Testis (tissue), 3 donors: ENCODE measurements around the gene GLYR1. TPM values are rescaled to one million over a fixed set of nuclear protein-coding genes. Genes with fewer than 3 reads are reported as not detected.

Source experiments
- DNase-seq: peaks from one replicate; pipeline ENCODE4 v3.0.0-alpha.2; 2019
- H3K27ac ChIP-seq, 2 donors: fragments of 200-600 bp; sonication (generic); one replicate each; pipeline ENCODE4 v1.5.1; 2019
- H3K27me3 ChIP-seq: fragments of 200-600 bp; sonication (generic); one replicate; pipeline ENCODE4 v1.5.1; 2019
- H3K36me3 ChIP-seq: fragments of 200-600 bp; sonication (generic); one replicate; pipeline ENCODE4 v1.5.1; 2017; ENCODE audit warnings: low read depth; ENCODE audit errors: missing control alignments
- H3K4me1 ChIP-seq: fragments of 200-600 bp; sonication (generic); one replicate; pipeline ENCODE4 v1.5.1; 2019
- H3K4me3 ChIP-seq, 2 donors: fragments of 200-600 bp; sonication (generic); one replicate each; pipeline ENCODE4 v1.5.1; 2017 to 2019
- H3K9me3 ChIP-seq: fragments of 200-600 bp; sonication (generic); one replicate; pipeline ENCODE4 v1.5.1; 2017
- POLR2A ChIP-seq: fragments of 450-650 bp; IDR thresholded peaks from one replicate; pipeline ENCODE4 v1.6.1; 2017; ENCODE audit warnings: antibody characterized with exemption, mild to moderate bottlenecking, moderate library complexity
- WGBS, 2 donors: methylation state at CpG; one replicate each; pipeline ENCODE4 v1.1.5; 2018; 5-methylcytosine and 5-hydroxymethylcytosine counted together
- intact Hi-C: fragments of 100-400 bp; cut with DNase I; formaldehyde crosslinking; loops from one replicate; pipeline ENCODE4 v1.15.1; 2023; ENCODE audit warnings: low total_unique reads
- polyA plus RNA-seq: library from polyadenylated mRNA; stranded (reverse); fragments of 350-450 nt; fragmentation: Illumina TruSeq; extraction: RNeasy Lipid Tissue Mini Kit (QIAGEN cat#74804); gene quantifications from one replicate; pipeline ENCODE4 v1.2.3, GENCODE V29; 2014; ENCODE audit warnings: low read depth, low replicate concordance; ENCODE audit not compliant: insufficient read depth
- total RNA-seq, 2 donors: library from RNA; depleted of rRNA; stranded (reverse); fragments of >200 nt; gene quantifications; one replicate each; pipeline ENCODE4 v1.2.3, GENCODE V29; 2016
- TF ChIP-seq, protein P1 (sequence below), 3 experiments: fragments of 450-650 bp in 2 of 3; fragments of 200-600 bp in 1 of 3; sonication (generic) in 1 of 3; IDR thresholded peaks; one replicate each; pipeline ENCODE4 v1.5.1; 2016 to 2019; ENCODE audit warnings: antibody characterized with exemption in 3 of 3, mild to moderate bottlenecking in 2 of 3, moderate library complexity in 1 of 3

Gene GLYR1
- total and polyA plus RNA-seq, 3 donors from 2014 or later, result 66.6 to 83.5 (median 70.5) TPM

- 3 to 5% methylated on average over 16 to 48 of the region's 48 CpGs for WGBS, 2 donors
- Histone ChIP-seq H3K4me3 (peak overlapping the region; percentile 55 to 99), H3K27me3 (no peaks in the 10 kb centered on the region), H3K9me3 (no peaks in the 10 kb centered on the region), H3K4me1 (peaks cover 19% of the 10 kb centered on the region), H3K36me3 (no peaks in the 10 kb centered on the region), H3K27ac (peak overlapping the region; percentile 71 to 96)
- peak; percentile 98 for DNase-seq
- intact Hi-C loops, result loop anchor here (10.0 kb wide), 1 partner anchor 164 kb away; no protein-coding TSS in a partner anchor
- TF ChIP-seq POLR2A, result peak; percentile 25
- TF ChIP-seq, protein P1, sequence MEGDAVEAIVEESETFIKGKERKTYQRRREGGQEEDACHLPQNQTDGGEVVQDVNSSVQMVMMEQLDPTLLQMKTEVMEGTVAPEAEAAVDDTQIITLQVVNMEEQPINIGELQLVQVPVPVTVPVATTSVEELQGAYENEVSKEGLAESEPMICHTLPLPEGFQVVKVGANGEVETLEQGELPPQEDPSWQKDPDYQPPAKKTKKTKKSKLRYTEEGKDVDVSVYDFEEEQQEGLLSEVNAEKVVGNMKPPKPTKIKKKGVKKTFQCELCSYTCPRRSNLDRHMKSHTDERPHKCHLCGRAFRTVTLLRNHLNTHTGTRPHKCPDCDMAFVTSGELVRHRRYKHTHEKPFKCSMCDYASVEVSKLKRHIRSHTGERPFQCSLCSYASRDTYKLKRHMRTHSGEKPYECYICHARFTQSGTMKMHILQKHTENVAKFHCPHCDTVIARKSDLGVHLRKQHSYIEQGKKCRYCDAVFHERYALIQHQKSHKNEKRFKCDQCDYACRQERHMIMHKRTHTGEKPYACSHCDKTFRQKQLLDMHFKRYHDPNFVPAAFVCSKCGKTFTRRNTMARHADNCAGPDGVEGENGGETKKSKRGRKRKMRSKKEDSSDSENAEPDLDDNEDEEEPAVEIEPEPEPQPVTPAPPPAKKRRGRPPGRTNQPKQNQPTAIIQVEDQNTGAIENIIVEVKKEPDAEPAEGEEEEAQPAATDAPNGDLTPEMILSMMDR (IDR thresholded peaks at IDR 0.05), result no peak
These were observed 78.4 kb downstream of the GLYR1 start for GRCh38 chr16:4768549-4769305.

DNA sequence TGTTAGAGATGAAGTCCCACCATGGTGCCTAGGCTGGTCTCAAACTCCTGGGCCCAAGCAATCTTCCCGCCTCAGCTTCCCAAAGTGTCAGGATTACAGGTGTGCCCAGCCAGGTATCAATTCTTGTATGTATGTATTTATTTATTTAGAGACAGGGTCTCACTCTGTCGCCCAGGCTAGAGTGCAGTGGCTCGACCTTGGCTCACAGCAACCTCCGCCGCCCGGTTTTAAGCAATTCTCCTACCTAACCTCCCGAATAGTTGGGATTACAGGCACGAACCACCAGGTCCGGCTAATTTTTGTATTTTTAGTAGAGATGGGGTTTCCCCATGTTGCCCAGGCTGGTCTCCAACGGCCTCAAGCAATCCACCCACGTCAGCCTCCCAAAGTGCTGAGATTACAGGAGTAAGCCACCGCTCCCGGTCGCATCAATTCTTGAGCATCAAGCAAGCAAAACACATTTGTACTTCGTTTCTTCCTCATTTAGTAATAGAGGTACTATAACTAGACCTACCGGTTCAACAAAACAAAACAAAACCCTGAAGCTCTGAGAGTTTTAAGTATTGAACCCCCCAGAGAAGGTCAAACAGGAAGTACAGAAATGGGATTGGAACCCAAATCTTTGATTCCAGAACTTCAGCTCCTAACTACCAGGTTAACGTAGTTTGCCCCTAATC is 79.1 kb downstream of the GLYR1 start:
- Histone ChIP-seq H3K4me1 (peaks cover 19% of the 10 kb centered on the region), H3K9me3 (no peaks in the 10 kb centered on the region), H3K36me3 (no peaks in the 10 kb centered on the region), H3K27ac (peak overlapping the region; percentile 61 to 96), H3K27me3 (no peaks in the 10 kb centered on the region), H3K4me3 (peak overlapping the region; percentile 55 to 99)
- peak; percentile 52 for DNase-seq
- intact Hi-C loops, result loop anchor here (10.0 kb wide), 1 partner anchor 163 kb away; no protein-coding TSS in a partner anchor
- 27 to 41% methylated on average over 17 of the region's 17 CpGs for WGBS, 2 donors
- no peak for TF ChIP-seq POLR2A

GRCh38 chr16:4766875-4767628 is 80.0 kb downstream of the GLYR1 start, which contains the start of gene ZNF500:
TSS of gene ZNF500 (minus strand) at chr16:4767162. CDS start at chr16:4765978, 1,184 bp downstream.
- H3K27me3 ChIP-seq, result no peaks in the 10 kb centered on the region
- peak; percentile 99 for DNase-seq
- intact Hi-C loops, result loop anchor here (10.0 kb wide), 1 partner anchor 162 kb away; no protein-coding TSS in a partner anchor
- H3K4me1 ChIP-seq, result peaks cover 19% of the 10 kb centered on the region
- no peak for TF ChIP-seq POLR2A
- TF ChIP-seq, protein P1 (IDR thresholded peaks at IDR 0.05), result no peak
- H3K36me3 ChIP-seq, result no peaks in the 10 kb centered on the region
- peak within 1 kb of the TSS; percentile 87 to 96 for H3K27ac ChIP-seq
- WGBS, 2 donors, result 3 to 5% methylated on average over 18 to 63 of the region's 72 CpGs
- H3K4me3 ChIP-seq, result peak within 1 kb of the TSS; percentile 94 to 99
- no peaks in the 10 kb centered on the region for H3K9me3 ChIP-seq

DNA sequence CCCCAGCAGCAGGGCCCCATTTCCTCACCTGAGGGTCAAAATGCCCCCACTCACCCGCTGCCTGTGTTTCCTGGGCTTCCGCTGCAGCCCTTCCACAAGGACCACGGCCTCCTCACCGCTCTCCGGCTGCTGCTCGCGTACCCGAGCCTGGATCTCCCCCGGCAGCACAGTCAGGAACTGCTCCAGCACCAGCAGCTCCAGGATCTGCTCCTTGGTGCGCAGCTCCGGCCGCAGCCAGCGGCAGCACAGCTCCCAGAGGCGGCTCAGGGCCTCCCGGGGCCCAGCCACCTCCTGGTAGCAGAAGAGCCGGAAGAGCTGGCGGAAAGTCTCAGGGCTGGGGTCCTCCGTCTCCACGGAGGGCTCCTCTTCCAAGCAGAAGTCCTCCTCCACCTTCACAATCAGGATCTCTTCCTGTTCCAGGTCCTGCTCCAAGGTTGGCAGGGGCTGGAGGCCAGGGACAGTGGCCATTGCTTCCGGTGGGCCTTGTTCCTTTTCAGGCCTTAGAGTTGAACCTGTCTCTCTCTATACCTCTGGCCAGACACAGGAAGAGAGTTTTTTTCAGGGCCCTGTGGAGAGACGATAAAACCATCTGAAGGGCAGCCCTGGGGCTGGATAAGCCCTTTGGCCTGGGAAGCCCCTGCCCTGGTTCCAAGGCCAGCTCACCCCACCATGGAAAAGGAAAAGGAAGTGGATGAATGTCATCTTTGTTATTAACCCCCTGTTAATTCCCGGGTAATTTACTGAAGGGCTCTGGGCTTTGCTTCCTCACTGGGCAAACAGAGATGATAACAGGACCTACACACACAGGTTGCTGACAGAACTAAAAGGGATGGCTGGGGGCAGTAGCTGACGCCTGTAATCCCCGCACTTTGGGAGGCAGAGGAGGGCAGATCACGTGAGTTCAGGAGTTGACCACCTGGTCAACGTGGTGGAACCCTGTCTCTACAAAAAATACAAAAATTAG is 81.3 kb downstream of the GLYR1 start:
- H3K27ac ChIP-seq, result no peak overlapping the region
- 26 to 59% methylated on average over 7 to 26 of the region's 26 CpGs for WGBS, 2 donors
- no peaks in the 10 kb centered on the region for H3K9me3 ChIP-seq
- H3K36me3 ChIP-seq, result no peaks in the 10 kb centered on the region
- intact Hi-C loops, result loop anchor here (10.0 kb wide), 1 partner anchor 161 kb away; no protein-coding TSS in a partner anchor
- no peak for DNase-seq
- no peak for TF ChIP-seq POLR2A
- TF ChIP-seq, protein P1 (IDR thresholded peaks at IDR 0.05), result no peak
- H3K4me3 ChIP-seq, result peak overlapping the region; percentile 94 to 99
- H3K27me3 ChIP-seq, result no peaks in the 10 kb centered on the region
- H3K4me1 ChIP-seq, result peaks cover 19% of the 10 kb centered on the region
